Measurements from ENCODE around the gene LRRC3.

Gene LRRC3

GRCh38 chr21:44482581-44483287 is 27.4 kb downstream of the LRRC3 start (continued):
- TF ChIP-seq, protein P1, sequence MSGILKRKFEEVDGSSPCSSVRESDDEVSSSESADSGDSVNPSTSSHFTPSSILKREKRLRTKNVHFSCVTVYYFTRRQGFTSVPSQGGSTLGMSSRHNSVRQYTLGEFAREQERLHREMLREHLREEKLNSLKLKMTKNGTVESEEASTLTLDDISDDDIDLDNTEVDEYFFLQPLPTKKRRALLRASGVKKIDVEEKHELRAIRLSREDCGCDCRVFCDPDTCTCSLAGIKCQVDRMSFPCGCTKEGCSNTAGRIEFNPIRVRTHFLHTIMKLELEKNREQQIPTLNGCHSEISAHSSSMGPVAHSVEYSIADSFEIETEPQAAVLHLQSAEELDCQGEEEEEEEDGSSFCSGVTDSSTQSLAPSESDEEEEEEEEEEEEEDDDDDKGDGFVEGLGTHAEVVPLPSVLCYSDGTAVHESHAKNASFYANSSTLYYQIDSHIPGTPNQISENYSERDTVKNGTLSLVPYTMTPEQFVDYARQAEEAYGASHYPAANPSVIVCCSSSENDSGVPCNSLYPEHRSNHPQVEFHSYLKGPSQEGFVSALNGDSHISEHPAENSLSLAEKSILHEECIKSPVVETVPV (CRISPR knock-in tag; IDR thresholded peaks at IDR 0.05), result no peak
- TF ChIP-seq ARNTL (CRISPR knock-in tag; IDR thresholded peaks at IDR 0.05; ENCODE audit: borderline replicate concordance, low read depth), result no peak
- no peak for TF ChIP-seq ZC3H10 (CRISPR knock-in tag; IDR thresholded peaks at IDR 0.05)
- no peak for TF ChIP-seq GLIS3 (CRISPR knock-in tag; IDR thresholded peaks at IDR 0.05)
- TF ChIP-seq TSHZ2 (CRISPR knock-in tag; IDR thresholded peaks at IDR 0.05), result no peak
- no peak for TF ChIP-seq PPARA (CRISPR knock-in tag; IDR thresholded peaks at IDR 0.05; ENCODE audit: borderline replicate concordance)

GRCh38 chr21:44483288-44484237 is 28.3 kb downstream of the LRRC3 start:
- no peak for ATAC-seq
- TF ChIP-seq, protein P1 (CRISPR knock-in tag; IDR thresholded peaks at IDR 0.05), result no peak
- TF ChIP-seq ARNTL (CRISPR knock-in tag; IDR thresholded peaks at IDR 0.05; ENCODE audit: borderline replicate concordance, low read depth), result no peak
- TF ChIP-seq, protein P2, sequence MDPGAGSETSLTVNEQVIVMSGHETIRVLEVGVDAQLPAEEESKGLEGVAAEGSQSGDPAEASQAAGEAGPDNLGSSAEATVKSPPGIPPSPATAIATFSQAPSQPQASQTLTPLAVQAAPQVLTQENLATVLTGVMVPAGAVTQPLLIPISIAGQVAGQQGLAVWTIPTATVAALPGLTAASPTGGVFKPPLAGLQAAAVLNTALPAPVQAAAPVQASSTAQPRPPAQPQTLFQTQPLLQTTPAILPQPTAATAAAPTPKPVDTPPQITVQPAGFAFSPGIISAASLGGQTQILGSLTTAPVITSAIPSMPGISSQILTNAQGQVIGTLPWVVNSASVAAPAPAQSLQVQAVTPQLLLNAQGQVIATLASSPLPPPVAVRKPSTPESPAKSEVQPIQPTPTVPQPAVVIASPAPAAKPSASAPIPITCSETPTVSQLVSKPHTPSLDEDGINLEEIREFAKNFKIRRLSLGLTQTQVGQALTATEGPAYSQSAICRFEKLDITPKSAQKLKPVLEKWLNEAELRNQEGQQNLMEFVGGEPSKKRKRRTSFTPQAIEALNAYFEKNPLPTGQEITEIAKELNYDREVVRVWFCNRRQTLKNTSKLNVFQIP (CRISPR knock-in tag; IDR thresholded peaks at IDR 0.05; ENCODE audit: borderline replicate concordance, low read depth), result no peak

DNA sequence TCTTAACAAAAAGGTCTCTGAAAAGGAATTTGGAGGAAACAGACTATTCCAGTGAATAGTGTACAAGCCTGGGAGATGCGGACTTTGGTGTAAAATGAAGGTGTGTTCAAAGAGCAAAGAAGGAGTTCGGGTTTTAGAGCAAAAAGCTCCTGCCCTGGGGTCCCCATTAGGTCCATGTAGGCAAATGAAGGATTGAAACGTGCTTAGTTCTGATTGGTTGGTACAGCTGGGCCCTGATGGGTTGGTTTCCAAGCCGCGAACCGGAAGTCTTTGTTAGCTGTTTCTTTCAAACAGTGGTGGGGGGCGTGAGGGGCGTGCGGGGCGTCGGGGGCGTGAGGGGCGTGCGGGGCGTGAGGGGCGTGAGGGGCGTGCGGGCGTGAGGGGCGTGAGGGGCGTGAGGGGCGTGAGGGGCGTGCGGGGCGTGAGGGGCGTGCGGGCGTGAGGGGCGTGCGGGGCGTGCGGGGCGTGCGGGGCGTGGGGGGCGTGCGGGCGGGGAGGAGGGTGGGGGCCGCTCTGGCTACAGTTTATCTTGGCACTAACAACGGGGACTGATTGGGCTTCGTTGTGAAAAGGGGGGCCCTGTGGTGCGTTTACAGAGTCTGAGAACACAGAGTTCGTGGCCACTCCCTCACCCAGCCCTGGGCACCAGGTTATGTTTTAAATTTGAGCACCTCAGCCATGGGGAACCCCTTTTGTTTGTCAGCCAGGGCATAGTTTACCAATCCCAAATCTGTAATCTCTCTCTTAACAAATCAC is 29.4 kb downstream of the LRRC3 start:
- TF ChIP-seq ZNF8 (CRISPR knock-in tag; IDR thresholded peaks at IDR 0.05) (no peak), ZNF70 (CRISPR knock-in tag; IDR thresholded peaks at IDR 0.05) (no peak), ZFP3 (CRISPR knock-in tag; IDR thresholded peaks at IDR 0.05) (no peak), PPARA (CRISPR knock-in tag; IDR thresholded peaks at IDR 0.05; ENCODE audit: borderline replicate concordance) (no peak), OSR1 (CRISPR knock-in tag; IDR thresholded peaks at IDR 0.05) (no peak), TOX (CRISPR knock-in tag; IDR thresholded peaks at IDR 0.05; ENCODE audit: borderline replicate concordance) (no peak), CSDC2 (CRISPR knock-in tag; IDR thresholded peaks at IDR 0.05) (no peak)
- TF ChIP-seq, protein P1 (CRISPR knock-in tag; IDR thresholded peaks at IDR 0.05), result no peak
- TF ChIP-seq, protein P3, sequence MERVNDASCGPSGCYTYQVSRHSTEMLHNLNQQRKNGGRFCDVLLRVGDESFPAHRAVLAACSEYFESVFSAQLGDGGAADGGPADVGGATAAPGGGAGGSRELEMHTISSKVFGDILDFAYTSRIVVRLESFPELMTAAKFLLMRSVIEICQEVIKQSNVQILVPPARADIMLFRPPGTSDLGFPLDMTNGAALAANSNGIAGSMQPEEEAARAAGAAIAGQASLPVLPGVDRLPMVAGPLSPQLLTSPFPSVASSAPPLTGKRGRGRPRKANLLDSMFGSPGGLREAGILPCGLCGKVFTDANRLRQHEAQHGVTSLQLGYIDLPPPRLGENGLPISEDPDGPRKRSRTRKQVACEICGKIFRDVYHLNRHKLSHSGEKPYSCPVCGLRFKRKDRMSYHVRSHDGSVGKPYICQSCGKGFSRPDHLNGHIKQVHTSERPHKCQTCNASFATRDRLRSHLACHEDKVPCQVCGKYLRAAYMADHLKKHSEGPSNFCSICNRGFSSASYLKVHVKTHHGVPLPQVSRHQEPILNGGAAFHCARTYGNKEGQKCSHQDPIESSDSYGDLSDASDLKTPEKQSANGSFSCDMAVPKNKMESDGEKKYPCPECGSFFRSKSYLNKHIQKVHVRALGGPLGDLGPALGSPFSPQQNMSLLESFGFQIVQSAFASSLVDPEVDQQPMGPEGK (CRISPR knock-in tag; IDR thresholded peaks at IDR 0.05; ENCODE audit: borderline replicate concordance), result no peak
- TF ChIP-seq, protein P2 (CRISPR knock-in tag; IDR thresholded peaks at IDR 0.05; ENCODE audit: borderline replicate concordance, low read depth), result no peak
- ATAC-seq, result peak; percentile 25; the same call in 2 of the 3 replicates
